Esophagus squamous epithelium (tissue), 4 donors: ENCODE results near the gene FILIP1.

Experiments used
- POLR2A ChIP-seq, 4 donors: fragments of 450-650 bp; IDR thresholded peaks; one replicate each; pipeline ENCODE4 v1.6.1; 2017; ENCODE audit warnings: antibody characterized with exemption in 4 of 4, mild to moderate bottlenecking in 4 of 4, moderate library complexity in 3 of 4
- TF ChIP-seq, protein P1 (sequence below), 6 experiments: fragments of 450-650 bp in 4 of 6; fragments of 200-600 bp in 2 of 6; sonication (generic) in 2 of 6; IDR thresholded peaks; one replicate each; pipeline ENCODE4 v1.5.1; 2016 to 2019; ENCODE audit warnings: antibody characterized with exemption in 6 of 6, mild to moderate bottlenecking in 4 of 6, moderate library complexity in 4 of 6

DNA sequence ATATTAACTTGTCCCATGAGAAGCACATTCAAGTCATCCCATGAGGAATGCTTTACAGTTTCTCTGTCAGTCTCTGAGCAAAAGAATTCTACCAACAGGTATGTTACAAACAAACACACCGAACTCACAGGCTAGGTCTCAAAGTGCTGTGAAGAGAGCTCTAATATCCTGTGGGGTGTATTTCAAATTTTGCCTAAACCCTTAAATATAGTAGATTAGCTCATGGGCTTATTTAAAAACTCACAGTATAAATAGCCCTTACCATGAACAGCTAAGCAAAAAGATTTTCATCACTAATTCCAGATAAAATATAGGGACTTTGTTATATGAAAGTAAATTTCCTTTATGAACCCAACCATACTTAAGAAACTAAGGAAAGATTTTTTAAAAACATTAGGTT lies 77.8 kb downstream of the FILIP1 start:
- TF ChIP-seq, protein P1, sequence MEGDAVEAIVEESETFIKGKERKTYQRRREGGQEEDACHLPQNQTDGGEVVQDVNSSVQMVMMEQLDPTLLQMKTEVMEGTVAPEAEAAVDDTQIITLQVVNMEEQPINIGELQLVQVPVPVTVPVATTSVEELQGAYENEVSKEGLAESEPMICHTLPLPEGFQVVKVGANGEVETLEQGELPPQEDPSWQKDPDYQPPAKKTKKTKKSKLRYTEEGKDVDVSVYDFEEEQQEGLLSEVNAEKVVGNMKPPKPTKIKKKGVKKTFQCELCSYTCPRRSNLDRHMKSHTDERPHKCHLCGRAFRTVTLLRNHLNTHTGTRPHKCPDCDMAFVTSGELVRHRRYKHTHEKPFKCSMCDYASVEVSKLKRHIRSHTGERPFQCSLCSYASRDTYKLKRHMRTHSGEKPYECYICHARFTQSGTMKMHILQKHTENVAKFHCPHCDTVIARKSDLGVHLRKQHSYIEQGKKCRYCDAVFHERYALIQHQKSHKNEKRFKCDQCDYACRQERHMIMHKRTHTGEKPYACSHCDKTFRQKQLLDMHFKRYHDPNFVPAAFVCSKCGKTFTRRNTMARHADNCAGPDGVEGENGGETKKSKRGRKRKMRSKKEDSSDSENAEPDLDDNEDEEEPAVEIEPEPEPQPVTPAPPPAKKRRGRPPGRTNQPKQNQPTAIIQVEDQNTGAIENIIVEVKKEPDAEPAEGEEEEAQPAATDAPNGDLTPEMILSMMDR (IDR thresholded peaks at IDR 0.05), result no peak
- no peak for TF ChIP-seq POLR2A (IDR thresholded peaks at IDR 0.05)
